K562 (cell line): Measurements from ENCODE around the gene FZD4. TPM values are rescaled to one million over a fixed set of nuclear protein-coding genes. Genes with fewer than 3 reads are reported as not detected.

ENCODE experiments used
- ATAC-seq: fragments of 200-7000 bp; cut with Tn5 transposase; 3 replicates; pipeline ENCODE4 v1.9.1; 2020; ENCODE audit warnings: moderate library complexity
- BruUV-seq: library from RNA; stranded (reverse); fragments of 400-500 nt; replicated peaks from 2 replicates; lab custom pipeline; 2021; lab: Mats Ljungman, UMichigan
- CTCF ChIA-PET: fragments of 300-600 bp; formaldehyde crosslinking; extraction: SDS; loops from one replicate; lab custom pipeline; 2021; ENCODE audit warnings: low intra/inter-chr PET ratio; lab: Yijun Ruan, JAX
- POLR2A ChIA-PET: fragments of 300-600, 350-650 bp; sonication (Branson Sonifier 250); formaldehyde crosslinking; extraction: SDS; loops from one replicate; lab custom pipeline; 2021; ENCODE audit warnings: antibody characterized with exemption, inconsistent platforms; lab: Yijun Ruan, JAX
- DNase-seq, 4 experiments: peaks; one replicate each; pipeline versions ENCODE4 v3.0.0 to v3.0.0-alpha.2; 2011 to 2018; ENCODE audit warnings: low spot score in 3 of 4, mixed read lengths in 3 of 4; ENCODE audit errors: extremely low read depth in 1 of 4
- FAIRE-seq: peaks from 2 replicates; lab custom pipeline; 2011; peaks lifted over from hg19 to GRCh38; lab: Jason Lieb, UNC
- H2AFZ ChIP-seq: 2 replicates; pipeline ENCODE4 v1.6.0; 2011; ENCODE audit warnings: low read depth, low read length, control low read depth, inconsistent platforms
- H3K27ac ChIP-seq: fragments of 200-600 bp; 3 replicates; pipeline ENCODE4 v1.8.0; 2011; ENCODE audit warnings: low read depth, mild to moderate bottlenecking, control low read depth, inconsistent platforms, low read length, moderate library complexity, mixed read lengths; ENCODE audit errors: extremely low read depth
- H3K27me3 ChIP-seq, 2 experiments: fragments of 300-600 bp in 1 of 2; 2 replicates in 1 of 2; 3 replicates in 1 of 2; pipeline versions ENCODE4 v1.6.0 to v1.8.0; 2011; ENCODE audit warnings: inconsistent platforms in 2 of 2, low read length in 2 of 2, mild to moderate bottlenecking in 1 of 2, mixed read lengths in 1 of 2, moderate library complexity in 1 of 2; ENCODE audit not compliant: control insufficient read depth in 2 of 2, insufficient read depth in 2 of 2
- H3K36me3 ChIP-seq: fragments of 300-600 bp; 3 replicates; pipeline ENCODE4 v1.8.0; 2011; ENCODE audit warnings: mild to moderate bottlenecking, low read length, inconsistent platforms; ENCODE audit not compliant: control insufficient read depth, insufficient read depth
- H3K4me1 ChIP-seq, 2 experiments: fragments of 200-600 bp in 1 of 2; replicated peaks in 1 of 2; 2 replicates in 1 of 2; 3 replicates in 1 of 2; pipeline versions ENCODE4 v1.5.1 to v1.8.0; 2011; ENCODE audit warnings: inconsistent platforms in 2 of 2, low read length in 2 of 2, mild to moderate bottlenecking in 1 of 2, mixed read lengths in 1 of 2, moderate library complexity in 1 of 2; ENCODE audit not compliant: control insufficient read depth in 2 of 2, insufficient read depth in 2 of 2
- H3K4me2 ChIP-seq: 2 replicates; pipeline ENCODE4 v1.6.1; 2011; ENCODE audit warnings: low read length, control low read depth, inconsistent platforms, mixed read lengths; ENCODE audit not compliant: insufficient read depth
- H3K4me3 ChIP-seq: fragments of 200-600 bp; sonication (generic), shearing (Covaris generic); 2 replicates; pipeline ENCODE4 v1.5.1; 2016; ENCODE audit warnings: control low read depth, inconsistent platforms
- H3K79me2 ChIP-seq: fragments of 200-600 bp; 3 replicates; pipeline ENCODE4 v1.8.0; 2011; ENCODE audit warnings: low read length, inconsistent platforms; ENCODE audit not compliant: control insufficient read depth, insufficient read depth
- H3K9ac ChIP-seq, 2 experiments: 2 replicates each; pipeline versions ENCODE4 v1.6.0 to v1.6.1; 2011; ENCODE audit warnings: low read depth in 2 of 2, low read length in 2 of 2, control low read depth in 1 of 2, inconsistent platforms in 1 of 2, mild to moderate bottlenecking in 1 of 2, mixed read lengths in 1 of 2; ENCODE audit not compliant: insufficient read depth in 1 of 2
- H3K9me1 ChIP-seq: one replicate; pipeline ENCODE4 v1.6.0; 2011; ENCODE audit warnings: inconsistent platforms, mild to moderate bottlenecking, low read length, moderate library complexity; ENCODE audit not compliant: control insufficient read depth, insufficient read depth
- H3K9me3 ChIP-seq: replicated peaks from 2 replicates; pipeline ENCODE4 v1.5.1; 2011; ENCODE audit warnings: low read depth, low read length, inconsistent platforms; ENCODE audit not compliant: control insufficient read depth, insufficient read depth
- H4K20me1 ChIP-seq: replicated peaks from 2 replicates; pipeline ENCODE4 v1.6.1; 2011; ENCODE audit warnings: low read length, inconsistent platforms, mixed read lengths; ENCODE audit not compliant: control insufficient read depth, insufficient read depth
- ADNP ChIP-seq: fragments of 200-800 bp; sonication (Bioruptor generic); IDR thresholded peaks from 2 replicates; pipeline ENCODE4 v1.6.1; 2016; ENCODE audit warnings: missing genetic modification characterization, missing compliant biosample characterization
- FOSL1 ChIP-seq: fragments of 200-800 bp; sonication (Bioruptor generic); conservative IDR thresholded peaks from 2 replicates; pipeline ENCODE4 v1.6.1; 2016; ENCODE audit warnings: missing genetic modification characterization, missing compliant biosample characterization
- FOXM1 ChIP-seq, 2 experiments: fragments of 450-650 bp in 1 of 2; sonication (generic) in 1 of 2; formaldehyde crosslinking in 1 of 2; IDR thresholded peaks; 2 replicates each; pipeline versions ENCODE4 v1.6.1 to v1.9.0; 2017 to 2022; ENCODE audit warnings: low read depth in 2 of 2, mild to moderate bottlenecking in 2 of 2, missing genetic modification reagents in 1 of 2, moderate library complexity in 1 of 2
- GATAD2B ChIP-seq: fragments of 450-650 bp; IDR thresholded peaks from 2 replicates; pipeline ENCODE4 v1.6.1; 2017; ENCODE audit warnings: mild to moderate bottlenecking, borderline replicate concordance
- HDGF ChIP-seq: fragments of 450-650 bp; IDR thresholded peaks from 2 replicates; pipeline ENCODE4 v1.6.1; 2016
- LCOR ChIP-seq: sonication (generic); formaldehyde crosslinking; IDR thresholded peaks from 2 replicates; pipeline ENCODE4 v1.8.0; 2022; ENCODE audit warnings: mild to moderate bottlenecking, missing genetic modification reagents
- MBD2 ChIP-seq: sonication (generic); IDR thresholded peaks from 2 replicates; pipeline ENCODE4 v1.6.1; 2016; ENCODE audit warnings: low read depth, borderline replicate concordance
- MIER1 ChIP-seq: fragments of 450-650 bp; IDR thresholded peaks from 2 replicates; pipeline ENCODE4 v1.6.1; 2016; ENCODE audit warnings: antibody characterized with exemption, mild to moderate bottlenecking, low read depth
- PTTG1 ChIP-seq: fragments of 450-650 bp; IDR thresholded peaks from 2 replicates; pipeline ENCODE4 v1.6.1; 2016; ENCODE audit warnings: low read depth, mild to moderate bottlenecking, missing genetic modification characterization, missing compliant biosample characterization
- SMARCA5 ChIP-seq: fragments of 450-650 bp; IDR thresholded peaks from 2 replicates; pipeline ENCODE4 v1.6.1; 2016
- SNIP1 ChIP-seq: fragments of 450-650 bp; IDR thresholded peaks from 2 replicates; pipeline ENCODE4 v1.7.1; 2017; ENCODE audit warnings: low read depth, mild to moderate bottlenecking
- TBL1XR1 ChIP-seq, 2 experiments: IDR thresholded peaks; 2 replicates each; pipeline ENCODE4 v1.6.1; 2012; ENCODE audit warnings: improper control_type of control experiment in 2 of 2, low read length in 2 of 2, mild to moderate bottlenecking in 1 of 2
- ZBTB17 ChIP-seq: fragments of 450-650 bp; formaldehyde crosslinking; IDR thresholded peaks from 2 replicates; pipeline ENCODE4 v1.4.0; 2020; ENCODE audit warnings: mild to moderate bottlenecking
- ZKSCAN3 ChIP-seq: fragments of 250-450 bp; sonication (Bioruptor Pico); IDR thresholded peaks from 2 replicates; pipeline ENCODE4 v1.4.0; 2020
- ZNF232 ChIP-seq: sonication (generic); formaldehyde crosslinking; IDR thresholded peaks from 2 replicates; pipeline ENCODE4 v1.8.0; 2022; ENCODE audit warnings: mild to moderate bottlenecking, missing genetic modification reagents
- ZNF3 ChIP-seq: fragments of 250-450 bp; sonication (Bioruptor Pico); IDR thresholded peaks from 2 replicates; pipeline ENCODE4 v1.5.0; 2021; ENCODE audit warnings: mild to moderate bottlenecking, moderate library complexity
- WGBS: fragments of 100-300 bp; shearing (Covaris generic); methylation state at CpG from one replicate; pipeline ENCODE4 v1.1.6; 2016; ENCODE audit warnings: low coverage, mixed read lengths; ENCODE audit not compliant: insufficient coverage; ENCODE audit errors: missing lambda C conversion rate; 5-methylcytosine and 5-hydroxymethylcytosine counted together
- in situ Hi-C: fragments of 300-500 bp; cut with MboI; formaldehyde crosslinking; loops from 4 replicates; pipeline ENCODE4 v1.15.0; 2018; ENCODE audit warnings: inconsistent platforms, mixed read lengths
- intact Hi-C: fragments of 100-400 bp; cut with micrococcal nuclease; formaldehyde crosslinking; loops from 2 replicates; pipeline ENCODE4 v1.14.2; 2022
- polyA plus RNA-seq, 8 experiments: library from polyadenylated mRNA; depleted of rRNA in 4 of 8; stranded (reverse) in 5 of 8; unstranded in 3 of 8; fragments of >200 nt; fragmentation: Nextera tagmentation in 2 of 8; fragmentation: Illumina TruSeq in 1 of 8; extraction: Ambion mirVana in 2 of 8; extraction: Trizol in 1 of 8; gene quantifications; 2 replicates each; pipeline versions ENCODE4 v1.2.1 to v1.2.3, GENCODE V29; 2011 to 2014; ENCODE audit warnings: inconsistent platforms in 1 of 8, missing spikeins in 1 of 8
- total RNA-seq, 7 experiments: library from RNA; depleted of rRNA in 6 of 7; stranded (reverse); fragments of >200 nt in 6 of 7; fragmentation: Illumina TruSeq in 2 of 7; extraction: Trizol in 2 of 7; gene quantifications; 2 replicates each; pipeline versions ENCODE4 v1.2.1 to v1.2.3, GENCODE V29; 2011 to 2021; ENCODE audit warnings: low replicate concordance in 1 of 7

Gene FZD4
- total and polyA plus RNA-seq, 9 of the 15 experiments (the other 6 are each of a cell fraction or from before 2014, with no cell fraction given) = 1.2 to 7.9 (median 5.8) TPM

DNA sequence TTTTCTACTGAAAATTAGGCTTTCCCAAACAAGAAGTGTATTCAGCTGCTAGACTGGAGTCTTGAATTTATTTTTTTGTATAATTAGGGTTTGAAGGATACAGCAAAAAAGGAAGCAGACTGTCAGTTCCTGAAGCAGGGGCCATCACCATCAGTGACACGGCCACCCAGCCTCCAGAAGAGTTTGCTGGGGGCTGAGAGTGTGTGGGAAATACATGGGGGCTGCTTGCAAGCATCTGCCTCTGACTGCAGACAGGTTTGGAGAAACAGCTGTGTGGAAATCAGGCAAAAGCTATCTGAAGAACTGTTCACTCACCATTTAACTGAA, 23.0 kb downstream of the FZD4 start:
- ChIA-PET CTCF (no interaction called here), POLR2A (interaction anchor here (0.6 to 1.9 kb wide), 3 partner anchors 14 to 253 kb away, joined by 3 to 4 read pairs (median 3); no protein-coding TSS in a partner anchor)
- H3K9me1 ChIP-seq = no peaks in the 10 kb centered on the region
- DNase-seq = no peak
- peak overlapping the region; percentile 87 for H3K27ac ChIP-seq
- no peaks in the 10 kb centered on the region for H4K20me1 ChIP-seq
- H3K36me3 ChIP-seq = no peaks in the 10 kb centered on the region; the same call in 2 of the 3 replicates
- peak overlapping the region; percentile 67 for H3K4me2 ChIP-seq
- peak overlapping the region; percentile 11; the same call in 1 of the 2 replicates for H2AFZ ChIP-seq
- H3K79me2 ChIP-seq = peaks cover 13% of the 10 kb centered on the region; the same call in 1 of the 3 replicates
- H3K4me1 ChIP-seq = peaks cover 24 to 53% of the 10 kb centered on the region in 2 experiments
- in situ Hi-C loops (loop anchor here (10.0 kb wide), 1 partner anchor 493 kb away; no protein-coding TSS in a partner anchor), intact Hi-C loops (no loop called here)
- BruUV-seq = no TSS peak
- no peak overlapping the region for H3K4me3 ChIP-seq
- WGBS = 10% methylated on average over 1 of the region's 1 CpG
- ATAC-seq = peak; percentile 28
- no peak for FAIRE-seq
- no peaks in the 10 kb centered on the region for H3K9me3 ChIP-seq
- H3K27me3 ChIP-seq = no peaks in the 10 kb centered on the region
- H3K9ac ChIP-seq = peak overlapping the region; percentile 40 to 70; a peak in 2 of 4 replicates
- TF ChIP-seq FOXM1 (IDR thresholded peaks at IDR 0.05; ENCODE audit: low read depth) (peak; percentile 17), FOXM1 (CRISPR knock-in tag; IDR thresholded peaks at IDR 0.05; ENCODE audit: low read depth) (no peak), MBD2 (no peak), ZKSCAN3 (CRISPR knock-in tag) (no peak), GATAD2B (no peak), PTTG1 (tag) (no peak), HDGF (no peak), TBL1XR1 (IDR thresholded peaks at IDR 0.05; ENCODE audit: low read length in 2 of 2) (no peak), SMARCA5 (no peak), FOSL1 (peak; percentile 1; the same call in 1 of the 2 replicates), ZBTB17 (CRISPR knock-in tag) (no peak), SNIP1 (no peak), MIER1 (0 out of 2 replicates have a peak, but pooled peaks have one; percentile 24), LCOR (CRISPR knock-in tag) (peak; percentile 5; the same call in 1 of the 2 replicates), ZNF232 (CRISPR knock-in tag) (no peak), ADNP (tag) (no peak), ZNF3 (CRISPR knock-in tag) (no peak)
